Retinal pigment epithelial cell (primary cell): ENCODE data around the gene C3orf22.

Source experiments
- DNase-seq: peaks from one replicate; pipeline ENCODE4 v3.0.0-alpha.2; 2010; ENCODE audit warnings: low read depth
- H3K4me3 ChIP-seq: 2 replicates; pipeline ENCODE4 v1.5.1; 2011; ENCODE audit warnings: mild to moderate bottlenecking, low read length, control low read depth, moderate library complexity
- CTCF ChIP-seq: conservative IDR thresholded peaks from 2 replicates; pipeline ENCODE4 v1.5.1; 2011; ENCODE audit warnings: low read depth, low read length, control low read depth, inconsistent platforms

Gene C3orf22

GRCh38 chr3:126541628-126542339, 16.9 kb downstream of the C3orf22 start:
- no peak overlapping the region for H3K4me3 ChIP-seq
- DNase-seq = no peak
- TF ChIP-seq CTCF = no peak

- TF ChIP-seq CTCF = no peak
- H3K4me3 ChIP-seq = no peak overlapping the region
Observed at GRCh38 chr3:126540951-126541627, 17.6 kb downstream of the C3orf22 start.

GRCh38 chr3:126540342-126540849, 18.3 kb downstream of the C3orf22 start:
- peak; percentile 92 for DNase-seq
- TF ChIP-seq CTCF = no peak
- H3K4me3 ChIP-seq = no peak overlapping the region

More at GRCh38 chr3:126540951-126541627, 17.6 kb downstream of the C3orf22 start:
- no peak for DNase-seq

GRCh38 chr3:126539558-126540250, 19.0 kb downstream of the C3orf22 start:
- no peak overlapping the region for H3K4me3 ChIP-seq
- TF ChIP-seq CTCF = no peak
- DNase-seq = no peak

GRCh38 chr3:126538966-126539365, 19.8 kb downstream of the C3orf22 start:
- H3K4me3 ChIP-seq = no peak overlapping the region
- TF ChIP-seq CTCF = no peak
- DNase-seq = no peak

GRCh38 chr3:126538316-126538715, 20.4 kb downstream of the C3orf22 start:
- DNase-seq = no peak
- no peak for TF ChIP-seq CTCF
- H3K4me3 ChIP-seq = no peak overlapping the region
